ENCODE results near the gene NDRG3.

NDRG3 gene

GRCh38 chr20:36745927-36746659 is at the start of gene NDRG3:
Gene NDRG3, minus strand, starts transcription at chr20:36746090. Its CDS starts 24,355 bp downstream, at chr20:36721735.
- no peak for TF ChIP-seq GATA3 (IDR thresholded peaks at IDR 0.05; ENCODE audit: low read depth, low read length)
- no peak for TF ChIP-seq GATA2 (IDR thresholded peaks at IDR 0.05; ENCODE audit: low read depth, low read length)

GRCh38 chr20:36794116-36794474 is 48.2 kb upstream of the NDRG3 start:
- no peak for TF ChIP-seq GATA2 (IDR thresholded peaks at IDR 0.05; ENCODE audit: low read depth, low read length)
- no peak for TF ChIP-seq GATA3 (IDR thresholded peaks at IDR 0.05; ENCODE audit: low read depth, low read length)

GRCh38 chr20:36793294-36794115 is 47.6 kb upstream of the NDRG3 start:
- TF ChIP-seq GATA3 (IDR thresholded peaks at IDR 0.05; ENCODE audit: low read depth, low read length) = no peak

GRCh38 chr20:36792422-36792821 is 46.5 kb upstream of the NDRG3 start:
- TF ChIP-seq GATA3 (IDR thresholded peaks at IDR 0.05; ENCODE audit: low read depth, low read length) (no peak), GATA2 (IDR thresholded peaks at IDR 0.05; ENCODE audit: low read depth, low read length) (no peak)

GRCh38 chr20:36791862-36792261 is 46.0 kb upstream of the NDRG3 start:
- TF ChIP-seq GATA2 (IDR thresholded peaks at IDR 0.05; ENCODE audit: low read depth, low read length) = no peak
- no peak for TF ChIP-seq GATA3 (IDR thresholded peaks at IDR 0.05; ENCODE audit: low read depth, low read length)

- no peak for TF ChIP-seq GATA2 (IDR thresholded peaks at IDR 0.05; ENCODE audit: low read depth, low read length)
- no peak for TF ChIP-seq GATA3 (IDR thresholded peaks at IDR 0.05; ENCODE audit: low read depth, low read length)
Measured at GRCh38 chr20:36786663-36787062, 40.8 kb upstream of the NDRG3 start.

GRCh38 chr20:36786246-36786645 is 40.4 kb upstream of the NDRG3 start:
- TF ChIP-seq GATA2 (IDR thresholded peaks at IDR 0.05; ENCODE audit: low read depth, low read length) (no peak), GATA3 (IDR thresholded peaks at IDR 0.05; ENCODE audit: low read depth, low read length) (no peak)

GRCh38 chr20:36785308-36785707 is 39.4 kb upstream of the NDRG3 start:
- no peak for TF ChIP-seq GATA2 (IDR thresholded peaks at IDR 0.05; ENCODE audit: low read depth, low read length)
- TF ChIP-seq GATA3 (IDR thresholded peaks at IDR 0.05; ENCODE audit: low read depth, low read length) = no peak

- TF ChIP-seq GATA2 (IDR thresholded peaks at IDR 0.05; ENCODE audit: low read depth, low read length) = no peak
- no peak for TF ChIP-seq GATA3 (IDR thresholded peaks at IDR 0.05; ENCODE audit: low read depth, low read length)
Measured at GRCh38 chr20:36784900-36785299, 39.0 kb upstream of the NDRG3 start.

- no peak for TF ChIP-seq GATA2 (IDR thresholded peaks at IDR 0.05; ENCODE audit: low read depth, low read length)
Measured at GRCh38 chr20:36784116-36784515, 38.2 kb upstream of the NDRG3 start.

GRCh38 chr20:36779656-36780025 is 33.8 kb upstream of the NDRG3 start:
- TF ChIP-seq GATA2 (IDR thresholded peaks at IDR 0.05; ENCODE audit: low read depth, low read length) (no peak), GATA3 (IDR thresholded peaks at IDR 0.05; ENCODE audit: low read depth, low read length) (no peak)

GRCh38 chr20:36778831-36779655 is 33.2 kb upstream of the NDRG3 start:
- TF ChIP-seq GATA3 (IDR thresholded peaks at IDR 0.05; ENCODE audit: low read depth, low read length) = no peak

GRCh38 chr20:36777576-36777975 is 31.7 kb upstream of the NDRG3 start:
- TF ChIP-seq GATA2 (IDR thresholded peaks at IDR 0.05; ENCODE audit: low read depth, low read length) (no peak), GATA3 (IDR thresholded peaks at IDR 0.05; ENCODE audit: low read depth, low read length) (no peak)

- no peak for TF ChIP-seq GATA3 (IDR thresholded peaks at IDR 0.05; ENCODE audit: low read depth, low read length)
- no peak for TF ChIP-seq GATA2 (IDR thresholded peaks at IDR 0.05; ENCODE audit: low read depth, low read length)
Measured at GRCh38 chr20:36777167-36777566, 31.3 kb upstream of the NDRG3 start.

Data from SH-SY5Y (cell line).